OCI-LY3 (cell line): ENCODE results near the gene DNPH1.

Source experiments
- EZH2phosphoT487 ChIP-seq: fragments of 200-600 bp; shearing (Covaris generic); IDR thresholded peaks from 2 replicates; pipeline ENCODE4 v1.6.1; 2018; ENCODE audit warnings: antibody characterized with exemption, mixed run types, low read depth
- TF ChIP-seq, protein P1 (sequence below): fragments of 200-600, 300-600 bp; sonication (generic); IDR thresholded peaks from 2 replicates; pipeline ENCODE4 v1.5.1; 2014; ENCODE audit warnings: antibody characterized with exemption, low read length, low read depth

- TF ChIP-seq, protein P1, sequence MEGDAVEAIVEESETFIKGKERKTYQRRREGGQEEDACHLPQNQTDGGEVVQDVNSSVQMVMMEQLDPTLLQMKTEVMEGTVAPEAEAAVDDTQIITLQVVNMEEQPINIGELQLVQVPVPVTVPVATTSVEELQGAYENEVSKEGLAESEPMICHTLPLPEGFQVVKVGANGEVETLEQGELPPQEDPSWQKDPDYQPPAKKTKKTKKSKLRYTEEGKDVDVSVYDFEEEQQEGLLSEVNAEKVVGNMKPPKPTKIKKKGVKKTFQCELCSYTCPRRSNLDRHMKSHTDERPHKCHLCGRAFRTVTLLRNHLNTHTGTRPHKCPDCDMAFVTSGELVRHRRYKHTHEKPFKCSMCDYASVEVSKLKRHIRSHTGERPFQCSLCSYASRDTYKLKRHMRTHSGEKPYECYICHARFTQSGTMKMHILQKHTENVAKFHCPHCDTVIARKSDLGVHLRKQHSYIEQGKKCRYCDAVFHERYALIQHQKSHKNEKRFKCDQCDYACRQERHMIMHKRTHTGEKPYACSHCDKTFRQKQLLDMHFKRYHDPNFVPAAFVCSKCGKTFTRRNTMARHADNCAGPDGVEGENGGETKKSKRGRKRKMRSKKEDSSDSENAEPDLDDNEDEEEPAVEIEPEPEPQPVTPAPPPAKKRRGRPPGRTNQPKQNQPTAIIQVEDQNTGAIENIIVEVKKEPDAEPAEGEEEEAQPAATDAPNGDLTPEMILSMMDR = no peak
- no peak for TF ChIP-seq EZH2phosphoT487
Measured at GRCh38 chr6:43242908-43243663, 13.8 kb upstream of the DNPH1 start, which contains the start of gene TTBK1.
